ENCODE results near the gene FECH. TPM values are rescaled to one million over a fixed set of nuclear protein-coding genes. Genes with fewer than 3 reads are reported as not detected.
"Not testable (repeated sequence)": the region's sequence is repeated elsewhere in the genome, so short reads cannot be mapped to it uniquely, and the experiment has no call there.

FECH gene
- 10 to 100 TPM; 37.8 to 45.3 (median 39.6) TPM for polyA plus RNA-seq (ENCODE audit: insufficient read length in 4 of 4)

GRCh38 chr18:57586251-57587049, at the start of gene FECH:
TSS of gene FECH (minus strand) at chr18:57586702. CDS start at chr18:57586620, 82 bp downstream.
- peak in 3 of 4 donors; percentile 37 to 43 (median 41) for DNase-seq (ENCODE audit: low read depth in 4 of 4, low spot score in 2 of 4)

- DNase-seq (ENCODE audit: low read depth in 4 of 4, low spot score in 2 of 4), result no peak
These were observed 48.7 kb upstream of the FECH start for GRCh38 chr18:57635003-57635822.

GRCh38 chr18:57631697-57632096, 45.2 kb upstream of the FECH start:
- DNase-seq (ENCODE audit: low read depth in 4 of 4, low spot score in 2 of 4), result no peak

GRCh38 chr18:57630754-57631595, 44.5 kb upstream of the FECH start:
- DNase-seq (ENCODE audit: low read depth in 4 of 4, low spot score in 2 of 4), result no peak

- peak; percentile 64 to 92 (median 89) for DNase-seq (ENCODE audit: low read depth in 4 of 4, low spot score in 2 of 4)
These were observed 43.7 kb upstream of the FECH start for GRCh38 chr18:57630002-57630753.

GRCh38 chr18:57629422-57629821, 42.9 kb upstream of the FECH start:
- no peak for DNase-seq (ENCODE audit: low read depth in 4 of 4, low spot score in 2 of 4)

- DNase-seq (ENCODE audit: low read depth in 4 of 4, low spot score in 2 of 4), result no peak
These were observed 41.0 kb upstream of the FECH start for GRCh38 chr18:57627488-57627887.

GRCh38 chr18:57624988-57625387, 38.5 kb upstream of the FECH start:
- no peak for DNase-seq (ENCODE audit: low read depth in 4 of 4, low spot score in 2 of 4)

GRCh38 chr18:57621246-57621604, 34.7 kb upstream of the FECH start:
- no peak for DNase-seq (ENCODE audit: low read depth in 4 of 4, low spot score in 2 of 4)

- DNase-seq (ENCODE audit: low read depth in 4 of 4, low spot score in 2 of 4), result no peak
These were observed 33.4 kb upstream of the FECH start for GRCh38 chr18:57619876-57620275.

- no peak for DNase-seq (ENCODE audit: low read depth in 4 of 4, low spot score in 2 of 4)
These were observed 32.4 kb upstream of the FECH start for GRCh38 chr18:57618910-57619309.

GRCh38 chr18:57603871-57604270, 17.4 kb upstream of the FECH start:
- DNase-seq (ENCODE audit: low read depth in 4 of 4, low spot score in 2 of 4), result no peak

GRCh38 chr18:57595347-57595746, 8.8 kb upstream of the FECH start:
- no peak for DNase-seq (ENCODE audit: low read depth in 4 of 4, low spot score in 2 of 4)

- not testable (repeated sequence) for DNase-seq (ENCODE audit: low read depth in 4 of 4, low spot score in 2 of 4)
These were observed 6.2 kb upstream of the FECH start for GRCh38 chr18:57592716-57593115.

GRCh38 chr18:57589161-57589560, 2.7 kb upstream of the FECH start:
- DNase-seq (ENCODE audit: low read depth in 4 of 4, low spot score in 2 of 4), result no peak

- DNase-seq (ENCODE audit: low read depth in 4 of 4, low spot score in 2 of 4), result no peak
These were observed 678 bp upstream of the FECH start for GRCh38 chr18:57587098-57587661.

- DNase-seq (ENCODE audit: low read depth in 4 of 4, low spot score in 2 of 4), result no peak
These were observed 649 bp downstream of the FECH start for GRCh38 chr18:57585855-57586250.

- no peak for DNase-seq (ENCODE audit: low read depth in 4 of 4, low spot score in 2 of 4)
These were observed 1.1 kb downstream of the FECH start for GRCh38 chr18:57585421-57585820.

- no peak for DNase-seq (ENCODE audit: low read depth in 4 of 4, low spot score in 2 of 4)
These were observed 2.1 kb downstream of the FECH start for GRCh38 chr18:57584444-57584843.

Data from left renal cortex interstitium (tissue), 4 donors.